Tibial artery (tissue), 4 donors: ENCODE data around the gene ERMAP.
"Not testable (repeated sequence)": the region's sequence is repeated elsewhere in the genome, so short reads cannot be mapped to it uniquely, and the experiment has no call there.

Experiments
- DNase-seq, 2 donors: peaks; one replicate each; pipeline ENCODE4 v3.0.0-alpha.2; 2019
- H3K27ac ChIP-seq, 2 donors: fragments of 200-600 bp; sonication (generic) in 1 of 2; 1 replicate in 1 of 2; 2 replicates in 1 of 2; pipeline ENCODE4 v1.5.1; 2018 to 2019; ENCODE audit warnings: mild to moderate bottlenecking in 1 of 2
- H3K27me3 ChIP-seq, 2 donors: fragments of 200-600 bp; sonication (generic) in 1 of 2; one replicate each; pipeline versions ENCODE4 v1.5.1 to v1.6.0; 2016 to 2019
- H3K36me3 ChIP-seq, 3 donors: fragments of 200-600 bp; sonication (generic) in 2 of 3; one replicate each; pipeline ENCODE4 v1.5.1; 2016 to 2019; ENCODE audit warnings: mild to moderate bottlenecking in 2 of 3
- H3K4me1 ChIP-seq, 4 donors: fragments of 200-600 bp; sonication (generic) in 2 of 4; 1 replicate in 3 of 4; 2 replicates in 1 of 4; pipeline ENCODE4 v1.5.1; 2016 to 2019
- H3K4me3 ChIP-seq, 2 donors: fragments of 200-600 bp; sonication (generic) in 1 of 2; 1 replicate in 1 of 2; 2 replicates in 1 of 2; pipeline ENCODE4 v1.5.1; 2018 to 2019; ENCODE audit warnings: mild to moderate bottlenecking in 2 of 2
- H3K9me3 ChIP-seq, 3 donors: fragments of 200-600 bp; sonication (generic) in 1 of 3; one replicate each; pipeline ENCODE4 v1.5.1; 2016 to 2019
- intact Hi-C: fragments of 100-400 bp; cut with DNase I; formaldehyde crosslinking; loops from one replicate; pipeline ENCODE4 v1.15.0; 2023; ENCODE audit warnings: low total_unique reads
- TF ChIP-seq, protein P1 (sequence below), 2 experiments: fragments of 200-600 bp in 1 of 2; fragments of 450-650 bp in 1 of 2; IDR thresholded peaks; one replicate each; pipeline ENCODE4 v1.5.1; 2017 to 2019; ENCODE audit warnings: antibody characterized with exemption in 2 of 2, mild to moderate bottlenecking in 1 of 2, moderate library complexity in 1 of 2

ERMAP gene

DNA sequence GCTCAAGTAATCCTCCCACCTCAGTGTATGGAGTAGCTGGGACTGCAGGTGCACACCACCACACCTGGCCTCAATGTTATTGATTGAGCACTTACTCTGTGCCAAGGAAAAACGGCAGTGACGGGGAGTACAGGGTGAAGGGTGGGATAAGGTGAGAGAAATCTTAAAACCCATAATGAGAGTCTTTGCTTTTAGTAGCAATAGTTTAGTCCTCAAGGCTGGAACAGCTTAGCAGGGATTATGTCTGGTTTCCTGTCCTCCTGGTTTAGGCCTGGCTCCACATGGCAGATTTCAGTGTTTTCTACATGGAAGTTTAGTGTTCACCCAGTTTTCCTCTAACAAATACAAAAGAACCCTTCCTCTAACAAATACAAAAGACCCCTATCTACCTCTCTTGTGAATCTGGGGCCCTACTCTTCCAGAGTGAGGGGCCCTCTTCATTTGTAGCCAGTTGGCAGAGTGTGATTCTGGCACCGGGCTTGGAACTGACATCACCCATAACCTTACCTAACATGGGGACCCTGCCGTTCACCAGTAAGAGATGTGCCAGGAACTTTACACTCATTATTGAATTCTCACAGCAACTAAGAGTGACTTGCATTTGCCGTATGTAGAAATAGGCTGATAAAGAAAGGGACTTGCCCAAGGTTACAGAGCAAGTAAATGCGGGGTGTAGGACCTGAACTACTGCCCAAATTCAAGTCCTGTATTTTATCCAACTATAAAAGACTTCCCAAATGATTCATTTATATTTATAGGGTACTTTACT is 36.4 kb downstream of the ERMAP start:
- no peak overlapping the region for H3K4me3 ChIP-seq
- intact Hi-C loops = no loop called here
- DNase-seq = no peak
- H3K36me3 ChIP-seq = peaks cover 22 to 31% (median 28%) of the 10 kb centered on the region in 3 donors
- no peak overlapping the region for H3K27ac ChIP-seq
- TF ChIP-seq, protein P1, sequence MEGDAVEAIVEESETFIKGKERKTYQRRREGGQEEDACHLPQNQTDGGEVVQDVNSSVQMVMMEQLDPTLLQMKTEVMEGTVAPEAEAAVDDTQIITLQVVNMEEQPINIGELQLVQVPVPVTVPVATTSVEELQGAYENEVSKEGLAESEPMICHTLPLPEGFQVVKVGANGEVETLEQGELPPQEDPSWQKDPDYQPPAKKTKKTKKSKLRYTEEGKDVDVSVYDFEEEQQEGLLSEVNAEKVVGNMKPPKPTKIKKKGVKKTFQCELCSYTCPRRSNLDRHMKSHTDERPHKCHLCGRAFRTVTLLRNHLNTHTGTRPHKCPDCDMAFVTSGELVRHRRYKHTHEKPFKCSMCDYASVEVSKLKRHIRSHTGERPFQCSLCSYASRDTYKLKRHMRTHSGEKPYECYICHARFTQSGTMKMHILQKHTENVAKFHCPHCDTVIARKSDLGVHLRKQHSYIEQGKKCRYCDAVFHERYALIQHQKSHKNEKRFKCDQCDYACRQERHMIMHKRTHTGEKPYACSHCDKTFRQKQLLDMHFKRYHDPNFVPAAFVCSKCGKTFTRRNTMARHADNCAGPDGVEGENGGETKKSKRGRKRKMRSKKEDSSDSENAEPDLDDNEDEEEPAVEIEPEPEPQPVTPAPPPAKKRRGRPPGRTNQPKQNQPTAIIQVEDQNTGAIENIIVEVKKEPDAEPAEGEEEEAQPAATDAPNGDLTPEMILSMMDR (IDR thresholded peaks at IDR 0.05) = no peak
- H3K27me3 ChIP-seq = no peaks in the 10 kb centered on the region
- peaks cover 0 to under 1% (median 0%) of the 10 kb centered on the region in 4 donors for H3K4me1 ChIP-seq
- peaks cover 0 to 8% (median 0%) of the 10 kb centered on the region in 3 donors for H3K9me3 ChIP-seq

DNA sequence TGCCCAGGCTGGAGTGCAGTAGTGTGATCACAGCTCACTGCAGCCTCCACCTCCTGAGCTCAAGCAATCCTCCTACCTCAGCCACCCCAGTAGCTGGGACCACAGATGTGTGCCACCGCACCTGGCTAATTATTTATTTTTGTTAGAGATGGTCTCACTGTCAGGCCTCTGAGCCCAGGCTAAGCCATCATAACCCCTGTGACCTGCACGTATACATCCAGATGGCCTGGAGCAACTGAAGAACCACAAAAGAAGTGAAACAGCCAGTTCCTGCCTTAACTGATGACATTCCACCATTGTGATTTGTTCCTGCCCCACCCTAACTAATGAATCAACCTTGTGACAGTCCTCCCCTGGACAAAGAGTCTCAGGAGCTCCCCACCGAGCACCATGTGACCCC is 39.6 kb downstream of the ERMAP start:
- H3K4me3 ChIP-seq, H3K4me1 ChIP-seq, H3K36me3 ChIP-seq, H3K27ac ChIP-seq, intact Hi-C loops, DNase-seq: not testable (repeated sequence)
- peaks cover 0 to 16% of the 10 kb centered on the region in 2 donors for H3K27me3 ChIP-seq
- peaks cover 0 to 10% (median 0%) of the 10 kb centered on the region in 3 donors for H3K9me3 ChIP-seq

DNA sequence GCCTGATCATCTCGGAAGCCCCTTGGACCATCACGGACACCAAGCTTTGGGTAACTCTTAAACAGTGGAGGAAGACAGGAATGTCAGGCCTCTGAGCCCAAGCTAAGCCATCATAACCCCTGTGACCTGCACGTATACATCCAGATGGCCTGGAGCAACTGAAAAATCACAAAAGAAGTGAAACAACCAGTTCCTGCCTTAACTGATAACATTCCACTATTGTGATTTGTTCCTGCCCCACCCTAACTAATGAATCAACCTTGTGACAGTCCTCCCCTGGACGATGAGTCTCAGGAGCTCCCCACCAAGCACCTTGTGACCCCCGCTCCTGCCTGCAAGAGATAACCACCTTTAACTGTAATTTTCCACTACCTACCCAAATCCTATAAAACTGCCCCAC is 42.4 kb downstream of the ERMAP start:
- H3K9me3 ChIP-seq = peaks cover 0 to 10% (median 0%) of the 10 kb centered on the region in 3 donors
- H3K27me3 ChIP-seq = peaks cover 0 to 21% of the 10 kb centered on the region in 2 donors
- H3K4me1 ChIP-seq, intact Hi-C loops, DNase-seq, H3K36me3 ChIP-seq, H3K27ac ChIP-seq, H3K4me3 ChIP-seq: not testable (repeated sequence)

DNA sequence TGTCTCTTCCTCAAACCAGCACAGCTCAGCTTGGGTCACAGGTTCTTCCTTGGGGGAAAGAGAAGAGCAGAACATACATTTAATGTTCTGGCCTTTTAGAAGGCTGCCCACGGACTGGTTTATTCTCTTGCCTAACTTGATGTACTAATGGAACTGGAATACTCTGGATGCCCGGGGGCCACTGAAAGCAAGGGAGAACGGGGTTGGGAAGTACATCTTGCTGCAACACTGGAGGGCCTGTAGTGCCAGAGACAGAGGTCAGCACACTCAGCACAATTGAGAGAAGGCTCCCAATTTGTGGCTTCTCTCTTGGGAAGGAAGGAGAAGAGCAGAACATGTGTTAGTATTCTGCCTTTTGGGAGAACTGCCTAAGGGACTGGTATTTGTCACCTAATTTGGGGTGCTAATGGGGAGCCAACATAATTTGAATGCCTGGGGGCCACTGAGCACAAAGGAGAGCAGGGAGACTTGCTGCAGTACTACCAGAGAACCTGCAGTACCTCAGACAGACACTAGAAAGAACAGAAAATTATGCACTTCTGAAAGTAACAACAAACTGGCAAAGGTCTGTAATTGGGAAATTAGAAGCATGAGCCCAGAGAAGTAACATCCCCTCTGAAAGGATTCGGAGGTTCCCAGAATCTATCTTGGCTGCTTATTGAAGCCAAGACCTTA is 43.6 kb downstream of the ERMAP start:
- DNase-seq = no peak
- Histone ChIP-seq H3K27ac (no peak overlapping the region), H3K36me3 (no peaks in the 10 kb centered on the region), H3K27me3 (peaks cover 0 to 21% of the 10 kb centered on the region in 2 donors), H3K4me3 (no peak overlapping the region), H3K4me1 (no peaks in the 10 kb centered on the region), H3K9me3 (peaks cover 0 to 10% (median 0%) of the 10 kb centered on the region in 3 donors)
- intact Hi-C loops = no loop called here
- TF ChIP-seq, protein P1 (IDR thresholded peaks at IDR 0.05) = no peak

DNA sequence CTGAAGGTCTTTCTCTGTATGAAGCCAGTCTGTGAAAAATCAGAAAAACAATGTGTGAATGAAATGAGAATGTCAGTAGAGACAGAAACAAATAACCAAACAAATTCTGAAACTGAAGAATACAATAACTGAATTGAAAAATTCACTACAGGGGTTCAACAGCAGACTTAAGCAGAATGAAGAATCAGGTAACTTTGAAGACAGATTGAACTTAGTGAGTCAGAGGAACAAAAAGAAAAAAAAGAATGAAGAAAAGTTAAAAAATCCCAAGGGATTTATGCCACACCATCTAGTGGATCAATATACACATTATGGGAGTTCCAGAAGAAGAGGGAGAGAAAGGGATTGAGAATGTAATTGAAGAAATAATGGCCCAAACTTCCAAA is 44.1 kb downstream of the ERMAP start:
- H3K4me1 ChIP-seq = no peaks in the 10 kb centered on the region
- H3K36me3 ChIP-seq = no peaks in the 10 kb centered on the region
- intact Hi-C loops = no loop called here
- no peak overlapping the region for H3K27ac ChIP-seq
- TF ChIP-seq, protein P1 (IDR thresholded peaks at IDR 0.05) = no peak
- H3K4me3 ChIP-seq = no peak overlapping the region
- peaks cover 0 to 10% (median 0%) of the 10 kb centered on the region in 3 donors for H3K9me3 ChIP-seq
- no peak for DNase-seq
- H3K27me3 ChIP-seq = peaks cover 0 to 21% of the 10 kb centered on the region in 2 donors

DNA sequence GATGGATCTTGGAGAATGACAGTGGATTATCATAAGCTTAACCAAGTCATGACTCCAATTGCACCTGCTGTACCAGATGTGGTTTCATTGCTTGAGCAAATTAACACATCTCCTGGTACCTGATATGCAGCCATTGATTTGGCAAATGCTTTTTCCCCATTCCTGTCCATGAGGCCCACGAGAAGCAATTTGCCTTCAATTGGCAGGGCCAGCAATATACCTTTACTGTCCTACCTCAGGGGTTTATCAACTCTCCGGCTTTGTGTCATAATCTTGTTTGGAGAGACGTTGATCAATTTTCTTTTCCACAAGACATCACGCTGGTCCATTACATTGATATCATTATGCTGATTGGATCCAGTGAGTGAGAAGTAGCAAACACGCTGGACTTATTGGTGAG is 49.6 kb downstream of the ERMAP start:
- Histone ChIP-seq H3K27ac (no peak overlapping the region), H3K27me3 (peaks cover 0 to 5% of the 10 kb centered on the region in 2 donors), H3K9me3 (no peaks in the 10 kb centered on the region), H3K36me3 (no peaks in the 10 kb centered on the region), H3K4me3 (no peak overlapping the region), H3K4me1 (no peaks in the 10 kb centered on the region)
- no peak for DNase-seq
- TF ChIP-seq, protein P1 (IDR thresholded peaks at IDR 0.05) = no peak
- intact Hi-C loops = no loop called here

DNA sequence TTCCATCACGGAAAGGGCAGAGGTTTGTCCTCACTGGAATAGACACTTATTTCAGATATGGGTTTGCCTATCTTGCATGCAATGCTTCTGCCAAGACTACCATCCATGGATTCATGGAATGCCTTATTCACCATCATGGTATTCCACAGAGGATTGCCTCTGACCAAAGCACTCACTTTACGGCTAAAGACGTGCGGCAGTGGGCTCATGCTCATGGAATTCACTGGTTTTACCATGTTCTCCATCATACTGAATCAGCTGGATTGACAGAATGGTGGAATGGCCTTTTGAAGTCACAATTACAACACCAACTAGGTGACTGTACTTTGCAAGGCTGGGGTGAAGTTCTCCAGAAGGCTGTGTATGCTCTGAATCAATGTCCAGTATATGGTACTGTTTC is 51.5 kb downstream of the ERMAP start:
- intact Hi-C loops, H3K4me3 ChIP-seq, H3K27ac ChIP-seq, H3K9me3 ChIP-seq, H3K4me1 ChIP-seq, H3K27me3 ChIP-seq, DNase-seq, H3K36me3 ChIP-seq: not testable (repeated sequence)

DNA sequence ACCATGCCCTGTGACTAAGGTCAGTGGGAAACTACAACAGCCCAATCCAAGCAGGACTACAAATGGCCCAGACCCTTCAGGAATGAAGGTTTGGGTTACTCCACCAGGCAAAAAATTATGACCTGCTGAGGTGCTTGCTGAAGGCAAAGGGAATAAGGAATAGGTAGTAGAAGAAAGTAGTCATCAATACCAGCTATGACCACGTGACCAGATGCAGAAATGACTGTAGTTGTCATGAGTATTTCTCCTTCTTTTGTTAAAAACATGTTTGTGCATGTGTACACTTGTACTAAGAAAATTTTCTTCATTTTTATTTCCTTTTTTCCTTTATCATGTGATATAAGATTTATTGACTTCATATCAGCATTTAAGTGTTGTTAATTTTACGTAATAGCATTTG is 52.3 kb downstream of the ERMAP start:
- intact Hi-C loops, H3K27me3 ChIP-seq, H3K4me1 ChIP-seq, H3K4me3 ChIP-seq, DNase-seq, H3K9me3 ChIP-seq, H3K36me3 ChIP-seq, H3K27ac ChIP-seq: not testable (repeated sequence)

DNA sequence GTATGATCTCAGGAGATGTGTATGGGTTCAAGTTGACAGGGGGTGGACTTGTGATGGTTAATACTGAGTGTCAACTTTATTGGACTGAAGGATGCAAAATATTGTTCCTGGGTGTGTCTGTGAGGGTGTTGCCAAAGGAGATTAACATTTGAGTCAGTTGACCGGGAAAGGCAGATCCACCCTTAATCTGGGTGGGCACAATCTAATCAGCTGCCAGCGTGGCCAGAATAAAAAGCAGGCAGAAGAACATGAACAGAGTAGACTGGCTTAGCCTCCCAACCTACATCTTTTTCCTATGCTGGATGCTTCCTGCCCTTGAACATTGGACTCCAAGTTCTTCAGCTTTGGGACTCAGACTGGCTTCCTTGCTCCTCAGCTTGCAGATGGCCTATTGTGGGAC is 52.8 kb downstream of the ERMAP start:
- H3K36me3 ChIP-seq, H3K27me3 ChIP-seq, DNase-seq, H3K4me3 ChIP-seq, H3K4me1 ChIP-seq, H3K9me3 ChIP-seq, intact Hi-C loops, H3K27ac ChIP-seq: not testable (repeated sequence)

DNA sequence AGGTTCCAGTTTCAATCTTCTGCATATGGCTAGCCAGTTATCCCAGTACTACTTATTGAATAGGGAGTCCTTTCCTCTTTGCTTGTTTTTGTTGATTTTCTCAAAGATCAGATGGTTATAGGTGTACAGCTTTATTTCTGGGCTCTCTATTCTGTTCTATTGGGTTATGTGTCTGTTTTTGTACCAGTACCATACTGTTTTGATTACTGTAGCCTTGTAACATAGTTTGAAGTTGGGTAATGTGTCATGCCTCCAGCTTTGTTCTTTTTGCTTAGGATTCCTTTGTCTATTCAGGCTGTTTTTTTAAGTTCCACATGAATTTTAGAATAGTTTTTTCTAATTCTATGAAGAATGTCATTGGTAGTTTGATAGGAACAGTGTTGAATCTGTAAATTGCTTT is 56.2 kb downstream of the ERMAP start:
- H3K4me3 ChIP-seq, H3K27ac ChIP-seq, H3K36me3 ChIP-seq, H3K9me3 ChIP-seq, intact Hi-C loops, H3K27me3 ChIP-seq, H3K4me1 ChIP-seq, DNase-seq: not testable (repeated sequence)
